Suprapubic skin (tissue), 4 donors: ENCODE data around the gene BIN1. TPM values are rescaled to one million over a fixed set of nuclear protein-coding genes. Genes with fewer than 3 reads are reported as not detected.

ENCODE experiments used
- DNase-seq, 2 donors: peaks; one replicate each; pipeline ENCODE4 v3.0.0-alpha.2; 2019; ENCODE audit warnings: low spot score in 2 of 2
- H3K27ac ChIP-seq: fragments of 200-600 bp; sonication (generic); one replicate; pipeline ENCODE4 v1.5.1; 2019
- H3K27me3 ChIP-seq: fragments of 200-600 bp; sonication (generic); one replicate; pipeline ENCODE4 v1.5.1; 2019
- H3K36me3 ChIP-seq: fragments of 200-600 bp; sonication (generic); one replicate; pipeline ENCODE4 v1.5.1; 2019
- H3K4me1 ChIP-seq: fragments of 200-600 bp; sonication (generic); one replicate; pipeline ENCODE4 v1.5.1; 2019
- H3K4me3 ChIP-seq: fragments of 200-600 bp; sonication (generic); one replicate; pipeline ENCODE4 v1.5.1; 2019; ENCODE audit warnings: mild to moderate bottlenecking
- H3K9me3 ChIP-seq: fragments of 200-600 bp; sonication (generic); one replicate; pipeline ENCODE4 v1.5.1; 2019
- EP300 ChIP-seq: sonication (generic); formaldehyde crosslinking; IDR thresholded peaks from one replicate; pipeline ENCODE4 v1.6.1; 2017; ENCODE audit warnings: antibody characterized with exemption
- POLR2A ChIP-seq, 2 donors: fragments of 450-650 bp; IDR thresholded peaks; one replicate each; pipeline ENCODE4 v1.6.1; 2017; ENCODE audit warnings: antibody characterized with exemption in 2 of 2, mild to moderate bottlenecking in 2 of 2, moderate library complexity in 2 of 2
- POLR2AphosphoS5 ChIP-seq, 3 donors: sonication (generic); formaldehyde crosslinking; IDR thresholded peaks; one replicate each; pipeline ENCODE4 v1.6.1; 2017; ENCODE audit warnings: antibody characterized with exemption in 3 of 3
- WGBS: methylation state at CpG from one replicate; pipeline ENCODE4 v1.1.5; 2018; 5-methylcytosine and 5-hydroxymethylcytosine counted together
- total RNA-seq, 4 donors: library from RNA; depleted of rRNA; stranded (reverse); fragments of >200 nt; gene quantifications; one replicate each; pipeline ENCODE4 v1.1.0, GENCODE V29; 2016
- TF ChIP-seq, protein P1 (sequence below), 2 donors: fragments of 200-600 bp in 1 of 2; fragments of 450-650 bp in 1 of 2; sonication (generic) in 1 of 2; IDR thresholded peaks; one replicate each; pipeline ENCODE4 v1.5.1; 2016 to 2019; ENCODE audit warnings: antibody characterized with exemption in 2 of 2, mild to moderate bottlenecking in 1 of 2, moderate library complexity in 1 of 2

The BIN1 gene
- total RNA-seq, 4 donors from 2014 or later = 5.6 to 13.3 (median 8.8) TPM

DNA sequence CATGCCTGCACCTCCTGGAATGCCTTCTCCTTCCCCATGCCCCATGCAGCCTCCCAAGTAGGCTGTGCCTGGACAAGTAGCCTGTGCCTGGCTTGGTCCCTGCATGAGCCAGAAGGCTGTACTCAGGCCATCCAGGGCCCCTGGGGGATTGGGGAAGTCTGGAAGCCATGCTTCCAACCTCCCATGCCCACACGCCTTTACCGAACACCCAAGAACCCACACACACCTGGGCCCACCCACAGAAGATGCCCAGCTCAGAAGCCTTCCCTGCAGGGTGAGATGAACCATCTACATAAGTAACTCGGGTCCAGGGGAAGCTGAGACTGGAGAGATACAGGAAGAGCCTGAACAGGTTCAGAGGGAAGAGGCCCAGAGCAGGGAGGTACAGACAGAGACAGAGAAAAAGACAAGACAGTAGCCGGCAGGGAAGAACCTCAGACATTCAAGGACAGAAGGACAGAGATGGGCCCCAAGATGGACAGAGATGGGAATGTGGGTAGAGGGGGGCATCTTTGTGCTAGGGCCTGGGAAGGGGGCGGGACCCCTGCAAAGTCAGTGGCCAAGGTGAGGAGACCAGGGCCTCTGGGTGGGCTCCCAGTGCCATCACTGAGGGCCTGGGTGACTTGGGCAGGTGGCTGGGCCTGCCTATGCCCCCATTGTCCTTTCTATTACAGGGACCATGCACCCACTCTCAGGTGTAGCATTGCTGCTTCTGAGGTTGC, 4.3 kb downstream of the BIN1 start:
- WGBS = 79% methylated on average over 5 of the region's 5 CpGs
- H3K4me3 ChIP-seq = no peak overlapping the region
- DNase-seq = peak; percentile 58 to 67
- H3K27me3 ChIP-seq = no peaks in the 10 kb centered on the region
- no peaks in the 10 kb centered on the region for H3K36me3 ChIP-seq
- no peak for TF ChIP-seq POLR2A (IDR thresholded peaks at IDR 0.05)
- TF ChIP-seq, protein P1, sequence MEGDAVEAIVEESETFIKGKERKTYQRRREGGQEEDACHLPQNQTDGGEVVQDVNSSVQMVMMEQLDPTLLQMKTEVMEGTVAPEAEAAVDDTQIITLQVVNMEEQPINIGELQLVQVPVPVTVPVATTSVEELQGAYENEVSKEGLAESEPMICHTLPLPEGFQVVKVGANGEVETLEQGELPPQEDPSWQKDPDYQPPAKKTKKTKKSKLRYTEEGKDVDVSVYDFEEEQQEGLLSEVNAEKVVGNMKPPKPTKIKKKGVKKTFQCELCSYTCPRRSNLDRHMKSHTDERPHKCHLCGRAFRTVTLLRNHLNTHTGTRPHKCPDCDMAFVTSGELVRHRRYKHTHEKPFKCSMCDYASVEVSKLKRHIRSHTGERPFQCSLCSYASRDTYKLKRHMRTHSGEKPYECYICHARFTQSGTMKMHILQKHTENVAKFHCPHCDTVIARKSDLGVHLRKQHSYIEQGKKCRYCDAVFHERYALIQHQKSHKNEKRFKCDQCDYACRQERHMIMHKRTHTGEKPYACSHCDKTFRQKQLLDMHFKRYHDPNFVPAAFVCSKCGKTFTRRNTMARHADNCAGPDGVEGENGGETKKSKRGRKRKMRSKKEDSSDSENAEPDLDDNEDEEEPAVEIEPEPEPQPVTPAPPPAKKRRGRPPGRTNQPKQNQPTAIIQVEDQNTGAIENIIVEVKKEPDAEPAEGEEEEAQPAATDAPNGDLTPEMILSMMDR (IDR thresholded peaks at IDR 0.05) = no peak
- TF ChIP-seq POLR2AphosphoS5 (IDR thresholded peaks at IDR 0.05) = no peak
- TF ChIP-seq EP300 = no peak
- no peaks in the 10 kb centered on the region for H3K9me3 ChIP-seq
- no peak overlapping the region for H3K27ac ChIP-seq
- H3K4me1 ChIP-seq = peaks cover 33% of the 10 kb centered on the region

DNA sequence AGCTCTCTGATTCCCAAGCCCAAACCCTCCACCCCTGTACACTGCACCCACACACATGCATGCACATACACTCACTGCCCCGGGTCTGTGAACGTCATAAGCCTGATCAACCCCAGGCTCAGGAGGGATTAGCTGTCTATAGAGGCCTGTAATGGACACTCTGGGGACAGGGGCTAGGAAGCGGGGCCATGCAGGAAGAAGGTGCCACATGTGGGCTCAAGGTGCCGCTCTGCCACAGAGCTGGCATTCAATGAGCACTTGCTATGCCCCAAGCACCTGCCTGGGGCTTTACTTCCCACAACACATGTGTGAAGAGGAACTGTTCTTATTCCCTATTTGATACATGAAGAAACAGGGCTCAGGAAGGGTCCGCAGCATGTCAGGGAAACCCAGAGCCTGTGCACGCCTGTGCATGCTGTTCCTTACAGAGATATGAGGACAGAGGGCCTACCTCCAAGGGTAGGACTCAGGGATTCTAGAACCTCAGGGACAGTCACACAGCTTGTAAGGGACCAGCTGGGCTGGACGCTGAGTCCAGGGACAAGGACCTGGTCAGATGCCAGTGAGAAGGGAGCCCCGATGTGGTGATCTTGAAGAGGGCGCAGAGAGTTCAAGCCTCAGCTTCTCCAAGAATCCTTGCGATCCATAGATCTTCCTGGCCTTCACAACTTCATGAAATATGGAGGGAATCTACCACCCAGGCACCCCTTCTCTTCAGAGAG, 5.0 kb downstream of the BIN1 start:
- DNase-seq = peak; percentile 41 to 74
- H3K27me3 ChIP-seq = no peaks in the 10 kb centered on the region
- H3K36me3 ChIP-seq = no peaks in the 10 kb centered on the region
- TF ChIP-seq EP300 (no peak), POLR2A (IDR thresholded peaks at IDR 0.05) (no peak), POLR2AphosphoS5 (IDR thresholded peaks at IDR 0.05) (no peak)
- TF ChIP-seq, protein P1 (IDR thresholded peaks at IDR 0.05) = no peak
- 89% methylated on average over 9 of the region's 10 CpGs for whole genome bisulfite sequencing
- H3K9me3 ChIP-seq = no peaks in the 10 kb centered on the region
- H3K4me1 ChIP-seq = peaks cover 35% of the 10 kb centered on the region
- H3K27ac ChIP-seq = no peak overlapping the region
- no peak overlapping the region for H3K4me3 ChIP-seq

DNA sequence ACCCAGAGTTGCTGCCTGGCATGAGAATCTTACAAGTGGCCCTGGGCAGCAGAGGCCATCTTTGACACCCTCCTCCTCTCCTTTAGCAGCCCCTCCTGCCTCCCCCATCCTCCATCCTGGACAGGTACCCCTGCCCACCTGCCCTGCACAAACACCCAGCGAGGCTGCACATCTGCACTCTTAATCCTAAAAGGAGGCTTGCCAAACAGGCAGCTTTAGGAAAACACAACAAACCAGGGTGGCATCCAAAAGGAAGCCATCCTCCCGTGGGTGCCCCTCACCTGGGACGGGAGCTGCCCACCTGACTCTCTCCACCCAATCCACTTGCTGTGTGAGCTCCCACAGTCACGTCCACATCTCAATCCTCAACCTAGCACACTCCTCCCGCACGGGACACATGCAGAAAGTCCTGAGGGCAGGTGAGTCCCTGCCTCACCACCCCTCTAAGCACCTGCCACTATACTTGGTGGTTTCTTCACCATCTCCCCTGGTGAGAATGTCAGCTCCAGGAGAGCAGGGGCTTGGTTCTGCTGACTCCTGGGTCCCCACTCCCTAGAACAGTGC, 5.8 kb downstream of the BIN1 start:
- 83% methylated on average over 6 of the region's 6 CpGs for WGBS
- Histone ChIP-seq H3K9me3 (no peaks in the 10 kb centered on the region), H3K4me3 (no peak overlapping the region), H3K27ac (no peak overlapping the region), H3K36me3 (no peaks in the 10 kb centered on the region), H3K27me3 (no peaks in the 10 kb centered on the region), H3K4me1 (peaks cover 36% of the 10 kb centered on the region)
- DNase-seq = peak in 1 of 2 donors; percentile 22
- TF ChIP-seq POLR2A (IDR thresholded peaks at IDR 0.05) (no peak), POLR2AphosphoS5 (IDR thresholded peaks at IDR 0.05) (no peak), EP300 (no peak)
- TF ChIP-seq, protein P1 (IDR thresholded peaks at IDR 0.05) = no peak

DNA sequence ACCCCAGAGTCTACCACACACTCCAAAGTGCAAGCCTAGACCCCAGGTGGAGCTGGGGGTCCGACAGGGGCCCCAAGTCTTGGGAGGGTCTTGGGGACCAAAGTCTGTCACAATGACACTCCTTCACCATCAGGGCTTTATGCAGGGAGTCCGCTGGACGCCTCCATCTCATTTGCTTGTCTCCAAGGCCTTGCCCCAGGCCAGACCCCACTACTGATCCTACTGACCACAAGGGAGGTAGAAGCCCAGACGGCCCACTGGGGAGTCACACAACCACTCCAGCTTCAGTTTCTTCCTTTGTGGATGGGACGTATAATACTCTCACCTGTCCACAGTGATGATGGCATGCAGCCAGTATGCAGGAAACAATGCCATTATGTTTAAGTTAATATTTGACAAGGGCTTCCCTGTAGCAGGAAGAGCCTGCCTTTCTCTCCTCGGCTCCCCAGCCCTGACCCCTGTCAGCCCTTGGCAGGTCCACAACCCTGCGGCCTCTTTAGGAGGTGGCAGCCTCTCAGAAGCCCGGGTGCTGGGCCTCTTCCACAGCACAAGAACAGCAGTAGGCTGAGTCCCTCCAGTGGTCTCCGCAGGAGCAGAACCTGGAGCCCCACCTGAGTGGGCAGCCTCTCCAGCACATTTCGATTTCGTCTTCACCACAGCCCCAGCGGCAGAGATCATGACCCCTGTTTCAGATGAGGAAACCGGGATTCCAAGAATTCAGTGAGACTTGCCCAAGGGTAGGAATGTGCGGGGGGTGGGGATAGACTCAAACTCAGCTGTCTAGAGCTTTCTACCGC, 6.5 kb downstream of the BIN1 start:
- DNase-seq = peak in 1 of 2 donors; percentile 53
- Histone ChIP-seq H3K4me1 (peaks cover 34% of the 10 kb centered on the region), H3K4me3 (no peak overlapping the region), H3K27me3 (no peaks in the 10 kb centered on the region), H3K27ac (no peak overlapping the region), H3K36me3 (no peaks in the 10 kb centered on the region), H3K9me3 (no peaks in the 10 kb centered on the region)
- WGBS = 77% methylated on average over 7 of the region's 15 CpGs
- TF ChIP-seq EP300 (no peak), POLR2AphosphoS5 (IDR thresholded peaks at IDR 0.05) (no peak), POLR2A (IDR thresholded peaks at IDR 0.05) (no peak)
- TF ChIP-seq, protein P1 (IDR thresholded peaks at IDR 0.05) = no peak
